B cell (primary cell): Measurements from ENCODE around the gene PTPN6. TPM values are rescaled to one million over a fixed set of nuclear protein-coding genes. Genes with fewer than 3 reads are reported as not detected.

Source experiments
- ATAC-seq: fragments of 200-7000 bp; cut with Tn5 transposase; one replicate; pipeline ENCODE4 v1.10.0; 2021; ENCODE audit warnings: low read depth, mild to moderate bottlenecking, moderate number of reproducible peaks, moderate library complexity
- CTCF ChIA-PET: fragments of 350-600 bp; sonication (Branson Sonifier 250); formaldehyde crosslinking; loops from one replicate; lab custom pipeline; 2021; ENCODE audit warnings: antibody characterized with exemption, inconsistent platforms; lab: Charles Lee
- POLR2A ChIA-PET: fragments of 350-600 bp; sonication (Branson Sonifier 250); formaldehyde crosslinking; loops from one replicate; lab custom pipeline; 2021; ENCODE audit warnings: antibody characterized with exemption; lab: Charles Lee
- DNase-seq: peaks from one replicate; pipeline ENCODE4 v3.0.0; 2013
- H2AFZ ChIP-seq: 2 replicates; pipeline ENCODE4 v1.6.1; 2012; ENCODE audit warnings: mild to moderate bottlenecking, low read depth, low read length; ENCODE audit not compliant: insufficient read depth, poor library complexity, severe bottlenecking
- H3K27ac ChIP-seq, 2 donors: 1 replicate in 1 of 2; 2 replicates in 1 of 2; pipeline ENCODE4 v1.5.1; 2012 to 2013; ENCODE audit warnings: low read length in 2 of 2, mild to moderate bottlenecking in 2 of 2, moderate library complexity in 1 of 2
- H3K27me3 ChIP-seq, 4 experiments: fragments of 200-600 bp in 1 of 4; sonication (generic) in 1 of 4; replicated peaks in 1 of 4; 1 replicate in 2 of 4; 2 replicates in 2 of 4; pipeline versions ENCODE4 v1.6.1 to v1.7.0; 2013 to 2016; ENCODE audit warnings: low read length in 3 of 4, mild to moderate bottlenecking in 2 of 4, mixed read lengths in 1 of 4, moderate library complexity in 1 of 4; ENCODE audit not compliant: insufficient read depth in 4 of 4, control insufficient read depth in 3 of 4; ENCODE audit errors: control extremely low read depth in 1 of 4
- H3K36me3 ChIP-seq, 2 experiments: replicated peaks in 1 of 2; 1 replicate in 1 of 2; 2 replicates in 1 of 2; pipeline versions ENCODE4 v1.6.1 to v1.7.1; 2013; ENCODE audit warnings: low read length in 1 of 2; ENCODE audit not compliant: insufficient read depth in 2 of 2, control insufficient read depth in 1 of 2; ENCODE audit errors: control extremely low read depth in 1 of 2, extremely low read depth in 1 of 2
- H3K4me1 ChIP-seq, 2 donors: fragments of 200-600 bp in 1 of 2; sonication (generic) in 1 of 2; 1 replicate in 1 of 2; 2 replicates in 1 of 2; pipeline versions ENCODE4 v1.5.1 to v1.6.1; 2013 to 2017; ENCODE audit warnings: low read length in 2 of 2; ENCODE audit not compliant: control insufficient read depth in 2 of 2, insufficient read depth in 2 of 2
- H3K4me2 ChIP-seq: replicated peaks from 2 replicates; pipeline ENCODE3; 2012; ENCODE audit warnings: mild to moderate bottlenecking, low read depth, low read length; ENCODE audit not compliant: poor library complexity, severe bottlenecking
- H3K4me3 ChIP-seq, 5 experiments: fragments of 200-600 bp in 1 of 5; sonication (generic) in 1 of 5; 1 replicate in 3 of 5; 2 replicates in 2 of 5; pipeline versions ENCODE4 v1.5.1 to v1.7.0; 2011 to 2016; ENCODE audit warnings: low read length in 4 of 5, mild to moderate bottlenecking in 4 of 5, low read depth in 2 of 5, control low read depth in 1 of 5, moderate library complexity in 1 of 5; ENCODE audit not compliant: insufficient read depth in 1 of 5; ENCODE audit errors: control extremely low read depth in 1 of 5, extremely low read depth in 1 of 5
- H3K79me2 ChIP-seq: fragments of 200-600 bp; sonication (generic); one replicate; pipeline ENCODE4 v1.6.0; 2016; ENCODE audit warnings: low read length; ENCODE audit not compliant: control insufficient read depth, insufficient read depth
- H3K9ac ChIP-seq: fragments of 200-600 bp; sonication (generic); 2 replicates; pipeline ENCODE4 v1.6.1; 2017; ENCODE audit warnings: mild to moderate bottlenecking, low read length, moderate library complexity
- H3K9me3 ChIP-seq, 3 donors: one replicate each; pipeline versions ENCODE4 v1.6.1 to v1.7.1; 2013; ENCODE audit warnings: low read length in 2 of 3; ENCODE audit not compliant: control insufficient read depth in 2 of 3, insufficient read depth in 1 of 3; ENCODE audit errors: control extremely low read depth in 1 of 3
- H4K20me1 ChIP-seq: 2 replicates; pipeline ENCODE4 v1.6.0; 2012; ENCODE audit warnings: mild to moderate bottlenecking, low read length; ENCODE audit not compliant: insufficient read depth, control insufficient read depth, poor library complexity, severe bottlenecking
- H3K27ac Mint-ChIP-seq: one replicate; pipeline ENCODE4 v1.8.0; 2021; ENCODE audit warnings: mixed read lengths
- H3K27me3 Mint-ChIP-seq: one replicate; pipeline ENCODE4 v1.8.0; 2021; ENCODE audit warnings: mixed read lengths
- H3K4me1 Mint-ChIP-seq: one replicate; pipeline ENCODE4 v1.8.0; 2021; ENCODE audit warnings: mixed read lengths
- H3K4me3 Mint-ChIP-seq: one replicate; pipeline ENCODE4 v1.8.0; 2021; ENCODE audit warnings: mixed read lengths
- H3K9me3 Mint-ChIP-seq: one replicate; pipeline ENCODE4 v1.8.0; 2022; ENCODE audit warnings: mixed read lengths; ENCODE audit not compliant: insufficient read depth
- CTCF ChIP-seq: fragments of 200-600 bp; IDR thresholded peaks from one replicate; pipeline ENCODE4 v1.8.0; 2022; ENCODE audit warnings: antibody characterized with exemption, mild to moderate bottlenecking
- EZH2 ChIP-seq: IDR thresholded peaks from 2 replicates; pipeline ENCODE4 v1.6.1; 2012; ENCODE audit warnings: borderline replicate concordance, low read depth, mild to moderate bottlenecking, moderate library complexity, low read length; ENCODE audit not compliant: insufficient read depth, poor library complexity, severe bottlenecking
- WGBS: methylation state at CpG from one replicate; pipeline ENCODE4 v1.1.5; 2013; ENCODE audit warnings: missing lambda C conversion rate; ENCODE audit not compliant: insufficient coverage; 5-methylcytosine and 5-hydroxymethylcytosine counted together
- intact Hi-C: fragments of 100-400 bp; cut with micrococcal nuclease; formaldehyde crosslinking; loops from one replicate; pipeline ENCODE4 v1.10.0; 2022
- polyA plus RNA-seq: library from polyadenylated mRNA; depleted of rRNA; stranded (reverse); fragments of >200 nt; gene quantifications from 2 replicates; pipeline ENCODE4 v1.2.3, GENCODE V29; 2012
- total RNA-seq, 2 donors: library from RNA; stranded (reverse); fragments of 120-200 nt in 1 of 2; gene quantifications; 1 replicate in 1 of 2; 2 replicates in 1 of 2; pipeline versions ENCODE4 v1.2.3 to v1.2.4, GENCODE V29; 2013 to 2022

The PTPN6 gene
- total and polyA plus RNA-seq, 2 donors (not counting 1 experiment from before 2014, with no cell fraction given) = 312 to 874 TPM

DNA sequence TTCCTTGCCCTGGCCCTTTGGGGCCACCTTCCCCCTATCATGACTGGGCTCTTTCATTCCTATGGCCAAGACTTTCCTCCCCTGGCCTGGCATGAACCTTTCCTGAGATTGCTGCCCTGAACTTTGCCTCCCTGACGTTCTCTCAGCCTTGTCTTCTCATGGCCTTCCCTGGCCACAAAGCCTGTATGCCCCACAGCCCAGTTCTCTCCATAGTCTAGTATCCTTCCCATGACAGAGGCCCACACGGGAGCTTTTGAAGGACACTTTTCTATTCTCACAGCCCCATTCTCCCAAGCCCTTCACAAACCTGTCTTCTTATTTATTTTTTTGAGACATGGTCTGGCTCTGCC lies 12.0 kb upstream of the PTPN6 start:
- no peaks in the 10 kb centered on the region for H3K27me3 Mint-ChIP-seq
- intact Hi-C loops = loop anchor here (5.0 kb wide), 1 partner anchor 87 kb away; the partner anchor contains the start of genes CDCA3 and USP5
- POLR2A ChIA-PET = interaction anchor here (1.1 to 18.5 kb wide), 3 partner anchors 19 to 70 kb away, joined by 3 to 662 read pairs (median 3); partner anchors contain the start of genes PTPN6 and SPSB2

More for the DNA sequence above, 12.0 kb upstream of the PTPN6 start:
- H2AFZ ChIP-seq = no peak overlapping the region
- WGBS = 89% methylated on average over 2 of the region's 2 CpGs
- Mint-ChIP-seq H3K9me3 (no peaks in the 10 kb centered on the region), H3K4me1 (peaks cover 42% of the 10 kb centered on the region), H3K4me3 (peak overlapping the region; percentile 66), H3K27ac (peak overlapping the region; percentile 86)
- H3K79me2 ChIP-seq = peaks cover 20% of the 10 kb centered on the region
- H3K4me3 ChIP-seq = no peak overlapping the region
- peaks cover 0 to 13% of the 10 kb centered on the region in 2 experiments for H3K36me3 ChIP-seq
- TF ChIP-seq CTCF = no peak
- TF ChIP-seq EZH2 = no peak
- no peak overlapping the region for H3K9ac ChIP-seq
- DNase-seq (no peak), ATAC-seq (no peak)
- H3K9me3 ChIP-seq = no peaks in the 10 kb centered on the region
- peaks cover 24 to 45% of the 10 kb centered on the region in 2 donors for H3K4me1 ChIP-seq
- CTCF ChIA-PET = interaction anchor here (0.8 to 16.6 kb wide), 13 partner anchors 8 to 250 kb away, joined by 3 to 944 read pairs (median 4); partner anchors contain the start of gene ZNF384
- no peaks in the 10 kb centered on the region for H3K27me3 ChIP-seq
- H4K20me1 ChIP-seq = no peaks in the 10 kb centered on the region
- H3K4me2 ChIP-seq = no peak overlapping the region
- H3K27ac ChIP-seq = no peak overlapping the region
